Measurements from ENCODE around the gene DCUN1D3. TPM values are rescaled to one million over a fixed set of nuclear protein-coding genes. Genes with fewer than 3 reads are reported as not detected.

Gene DCUN1D3
- total and polyA plus RNA-seq, 2 experiments from 2014 or later, result 8.5 to 13.7 TPM

DNA sequence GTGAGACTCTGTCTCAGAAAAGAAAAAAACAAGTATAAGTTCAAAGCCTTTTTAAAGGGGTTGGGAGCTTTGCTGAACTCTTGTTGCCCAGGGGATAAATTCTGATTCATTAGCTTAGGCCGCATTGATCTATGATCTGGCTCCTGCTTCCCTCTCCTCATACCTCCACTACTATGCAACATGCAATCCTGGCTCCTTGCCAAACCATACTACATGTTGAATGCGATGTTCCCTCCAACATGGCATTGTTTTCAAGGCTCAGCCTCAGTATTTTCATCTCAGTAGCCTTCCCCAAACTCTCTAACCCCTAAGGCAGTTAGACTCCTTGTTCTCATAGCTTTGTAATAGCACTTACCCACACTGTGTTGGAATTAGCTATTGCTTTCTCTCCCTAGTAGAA, 87.6 kb downstream of the DCUN1D3 start:
- H3K4me3 Mint-ChIP-seq, result no peak overlapping the region
- no peak for ATAC-seq
- H2AFZ ChIP-seq, result no peak overlapping the region
- no peak overlapping the region for H3K27ac Mint-ChIP-seq
- no peaks in the 10 kb centered on the region for H3K79me2 ChIP-seq (replicated peaks; ENCODE audit: insufficient read depth)
- peaks cover 4% of the 10 kb centered on the region; the same call in 1 of the 2 replicates for H4K20me1 ChIP-seq (replicated peaks; ENCODE audit: insufficient read depth)
- no peak for DNase-seq (ENCODE audit: low spot score)
- H3K4me1 ChIP-seq (ENCODE audit: insufficient read depth), result peaks cover 3% of the 10 kb centered on the region; the same call in 1 of the 2 replicates
- no peaks in the 10 kb centered on the region for H3K9me3 Mint-ChIP-seq
- H3K4me1 Mint-ChIP-seq, result peaks cover 8% of the 10 kb centered on the region; the same call in 2 of the 3 replicates
- H3K27me3 ChIP-seq (ENCODE audit: insufficient read depth), result no peaks in the 10 kb centered on the region
- H3K36me3 ChIP-seq (ENCODE audit: insufficient read depth), result no peaks in the 10 kb centered on the region
- H3K36me3 Mint-ChIP-seq (ENCODE audit: low read depth), result peaks cover 5% of the 10 kb centered on the region; the same call in 1 of the 3 replicates
- H3K27me3 Mint-ChIP-seq (ENCODE audit: insufficient read depth, low read depth, poor library complexity), result peaks cover 3% of the 10 kb centered on the region
- no peaks in the 10 kb centered on the region for H3F3A ChIP-seq (replicated peaks; ENCODE audit: low read depth)
- TF ChIP-seq STAT1 (IDR thresholded peaks at IDR 0.05; ENCODE audit: unreplicated experiment) (no peak), ZNF114 (CRISPR knock-in tag; IDR thresholded peaks at IDR 0.05) (no peak), JUNB (IDR thresholded peaks at IDR 0.05; ENCODE audit: unreplicated experiment) (no peak), EZH2 (IDR thresholded peaks at IDR 0.05; ENCODE audit: low read depth, unreplicated experiment) (no peak), NANOG (IDR thresholded peaks at IDR 0.05; ENCODE audit: borderline replicate concordance) (no peak), CREB1 (CRISPR knock-in tag; IDR thresholded peaks at IDR 0.05; ENCODE audit: low read depth) (no peak), ZNF331 (CRISPR knock-in tag; IDR thresholded peaks at IDR 0.05; ENCODE audit: low read depth) (no peak), POLR2AphosphoS5 (IDR thresholded peaks at IDR 0.05; ENCODE audit: low read depth) (no peak), EZH2phosphoT487 (IDR thresholded peaks at IDR 0.05; ENCODE audit: unreplicated experiment) (no peak)
- TF ChIP-seq, protein P1, sequence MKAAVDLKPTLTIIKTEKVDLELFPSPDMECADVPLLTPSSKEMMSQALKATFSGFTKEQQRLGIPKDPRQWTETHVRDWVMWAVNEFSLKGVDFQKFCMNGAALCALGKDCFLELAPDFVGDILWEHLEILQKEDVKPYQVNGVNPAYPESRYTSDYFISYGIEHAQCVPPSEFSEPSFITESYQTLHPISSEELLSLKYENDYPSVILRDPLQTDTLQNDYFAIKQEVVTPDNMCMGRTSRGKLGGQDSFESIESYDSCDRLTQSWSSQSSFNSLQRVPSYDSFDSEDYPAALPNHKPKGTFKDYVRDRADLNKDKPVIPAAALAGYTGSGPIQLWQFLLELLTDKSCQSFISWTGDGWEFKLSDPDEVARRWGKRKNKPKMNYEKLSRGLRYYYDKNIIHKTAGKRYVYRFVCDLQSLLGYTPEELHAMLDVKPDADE (IDR thresholded peaks at IDR 0.05), result no peak
- TF ChIP-seq, protein P2, sequence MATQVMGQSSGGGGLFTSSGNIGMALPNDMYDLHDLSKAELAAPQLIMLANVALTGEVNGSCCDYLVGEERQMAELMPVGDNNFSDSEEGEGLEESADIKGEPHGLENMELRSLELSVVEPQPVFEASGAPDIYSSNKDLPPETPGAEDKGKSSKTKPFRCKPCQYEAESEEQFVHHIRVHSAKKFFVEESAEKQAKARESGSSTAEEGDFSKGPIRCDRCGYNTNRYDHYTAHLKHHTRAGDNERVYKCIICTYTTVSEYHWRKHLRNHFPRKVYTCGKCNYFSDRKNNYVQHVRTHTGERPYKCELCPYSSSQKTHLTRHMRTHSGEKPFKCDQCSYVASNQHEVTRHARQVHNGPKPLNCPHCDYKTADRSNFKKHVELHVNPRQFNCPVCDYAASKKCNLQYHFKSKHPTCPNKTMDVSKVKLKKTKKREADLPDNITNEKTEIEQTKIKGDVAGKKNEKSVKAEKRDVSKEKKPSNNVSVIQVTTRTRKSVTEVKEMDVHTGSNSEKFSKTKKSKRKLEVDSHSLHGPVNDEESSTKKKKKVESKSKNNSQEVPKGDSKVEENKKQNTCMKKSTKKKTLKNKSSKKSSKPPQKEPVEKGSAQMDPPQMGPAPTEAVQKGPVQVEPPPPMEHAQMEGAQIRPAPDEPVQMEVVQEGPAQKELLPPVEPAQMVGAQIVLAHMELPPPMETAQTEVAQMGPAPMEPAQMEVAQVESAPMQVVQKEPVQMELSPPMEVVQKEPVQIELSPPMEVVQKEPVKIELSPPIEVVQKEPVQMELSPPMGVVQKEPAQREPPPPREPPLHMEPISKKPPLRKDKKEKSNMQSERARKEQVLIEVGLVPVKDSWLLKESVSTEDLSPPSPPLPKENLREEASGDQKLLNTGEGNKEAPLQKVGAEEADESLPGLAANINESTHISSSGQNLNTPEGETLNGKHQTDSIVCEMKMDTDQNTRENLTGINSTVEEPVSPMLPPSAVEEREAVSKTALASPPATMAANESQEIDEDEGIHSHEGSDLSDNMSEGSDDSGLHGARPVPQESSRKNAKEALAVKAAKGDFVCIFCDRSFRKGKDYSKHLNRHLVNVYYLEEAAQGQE (IDR thresholded peaks at IDR 0.05; ENCODE audit: unreplicated experiment), result no peak
- TF ChIP-seq, protein P3, sequence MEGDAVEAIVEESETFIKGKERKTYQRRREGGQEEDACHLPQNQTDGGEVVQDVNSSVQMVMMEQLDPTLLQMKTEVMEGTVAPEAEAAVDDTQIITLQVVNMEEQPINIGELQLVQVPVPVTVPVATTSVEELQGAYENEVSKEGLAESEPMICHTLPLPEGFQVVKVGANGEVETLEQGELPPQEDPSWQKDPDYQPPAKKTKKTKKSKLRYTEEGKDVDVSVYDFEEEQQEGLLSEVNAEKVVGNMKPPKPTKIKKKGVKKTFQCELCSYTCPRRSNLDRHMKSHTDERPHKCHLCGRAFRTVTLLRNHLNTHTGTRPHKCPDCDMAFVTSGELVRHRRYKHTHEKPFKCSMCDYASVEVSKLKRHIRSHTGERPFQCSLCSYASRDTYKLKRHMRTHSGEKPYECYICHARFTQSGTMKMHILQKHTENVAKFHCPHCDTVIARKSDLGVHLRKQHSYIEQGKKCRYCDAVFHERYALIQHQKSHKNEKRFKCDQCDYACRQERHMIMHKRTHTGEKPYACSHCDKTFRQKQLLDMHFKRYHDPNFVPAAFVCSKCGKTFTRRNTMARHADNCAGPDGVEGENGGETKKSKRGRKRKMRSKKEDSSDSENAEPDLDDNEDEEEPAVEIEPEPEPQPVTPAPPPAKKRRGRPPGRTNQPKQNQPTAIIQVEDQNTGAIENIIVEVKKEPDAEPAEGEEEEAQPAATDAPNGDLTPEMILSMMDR (conservative IDR thresholded peaks at IDR 0.05; ENCODE audit: low read depth in 2 of 2), result no peak
- TF ChIP-seq, protein P4, sequence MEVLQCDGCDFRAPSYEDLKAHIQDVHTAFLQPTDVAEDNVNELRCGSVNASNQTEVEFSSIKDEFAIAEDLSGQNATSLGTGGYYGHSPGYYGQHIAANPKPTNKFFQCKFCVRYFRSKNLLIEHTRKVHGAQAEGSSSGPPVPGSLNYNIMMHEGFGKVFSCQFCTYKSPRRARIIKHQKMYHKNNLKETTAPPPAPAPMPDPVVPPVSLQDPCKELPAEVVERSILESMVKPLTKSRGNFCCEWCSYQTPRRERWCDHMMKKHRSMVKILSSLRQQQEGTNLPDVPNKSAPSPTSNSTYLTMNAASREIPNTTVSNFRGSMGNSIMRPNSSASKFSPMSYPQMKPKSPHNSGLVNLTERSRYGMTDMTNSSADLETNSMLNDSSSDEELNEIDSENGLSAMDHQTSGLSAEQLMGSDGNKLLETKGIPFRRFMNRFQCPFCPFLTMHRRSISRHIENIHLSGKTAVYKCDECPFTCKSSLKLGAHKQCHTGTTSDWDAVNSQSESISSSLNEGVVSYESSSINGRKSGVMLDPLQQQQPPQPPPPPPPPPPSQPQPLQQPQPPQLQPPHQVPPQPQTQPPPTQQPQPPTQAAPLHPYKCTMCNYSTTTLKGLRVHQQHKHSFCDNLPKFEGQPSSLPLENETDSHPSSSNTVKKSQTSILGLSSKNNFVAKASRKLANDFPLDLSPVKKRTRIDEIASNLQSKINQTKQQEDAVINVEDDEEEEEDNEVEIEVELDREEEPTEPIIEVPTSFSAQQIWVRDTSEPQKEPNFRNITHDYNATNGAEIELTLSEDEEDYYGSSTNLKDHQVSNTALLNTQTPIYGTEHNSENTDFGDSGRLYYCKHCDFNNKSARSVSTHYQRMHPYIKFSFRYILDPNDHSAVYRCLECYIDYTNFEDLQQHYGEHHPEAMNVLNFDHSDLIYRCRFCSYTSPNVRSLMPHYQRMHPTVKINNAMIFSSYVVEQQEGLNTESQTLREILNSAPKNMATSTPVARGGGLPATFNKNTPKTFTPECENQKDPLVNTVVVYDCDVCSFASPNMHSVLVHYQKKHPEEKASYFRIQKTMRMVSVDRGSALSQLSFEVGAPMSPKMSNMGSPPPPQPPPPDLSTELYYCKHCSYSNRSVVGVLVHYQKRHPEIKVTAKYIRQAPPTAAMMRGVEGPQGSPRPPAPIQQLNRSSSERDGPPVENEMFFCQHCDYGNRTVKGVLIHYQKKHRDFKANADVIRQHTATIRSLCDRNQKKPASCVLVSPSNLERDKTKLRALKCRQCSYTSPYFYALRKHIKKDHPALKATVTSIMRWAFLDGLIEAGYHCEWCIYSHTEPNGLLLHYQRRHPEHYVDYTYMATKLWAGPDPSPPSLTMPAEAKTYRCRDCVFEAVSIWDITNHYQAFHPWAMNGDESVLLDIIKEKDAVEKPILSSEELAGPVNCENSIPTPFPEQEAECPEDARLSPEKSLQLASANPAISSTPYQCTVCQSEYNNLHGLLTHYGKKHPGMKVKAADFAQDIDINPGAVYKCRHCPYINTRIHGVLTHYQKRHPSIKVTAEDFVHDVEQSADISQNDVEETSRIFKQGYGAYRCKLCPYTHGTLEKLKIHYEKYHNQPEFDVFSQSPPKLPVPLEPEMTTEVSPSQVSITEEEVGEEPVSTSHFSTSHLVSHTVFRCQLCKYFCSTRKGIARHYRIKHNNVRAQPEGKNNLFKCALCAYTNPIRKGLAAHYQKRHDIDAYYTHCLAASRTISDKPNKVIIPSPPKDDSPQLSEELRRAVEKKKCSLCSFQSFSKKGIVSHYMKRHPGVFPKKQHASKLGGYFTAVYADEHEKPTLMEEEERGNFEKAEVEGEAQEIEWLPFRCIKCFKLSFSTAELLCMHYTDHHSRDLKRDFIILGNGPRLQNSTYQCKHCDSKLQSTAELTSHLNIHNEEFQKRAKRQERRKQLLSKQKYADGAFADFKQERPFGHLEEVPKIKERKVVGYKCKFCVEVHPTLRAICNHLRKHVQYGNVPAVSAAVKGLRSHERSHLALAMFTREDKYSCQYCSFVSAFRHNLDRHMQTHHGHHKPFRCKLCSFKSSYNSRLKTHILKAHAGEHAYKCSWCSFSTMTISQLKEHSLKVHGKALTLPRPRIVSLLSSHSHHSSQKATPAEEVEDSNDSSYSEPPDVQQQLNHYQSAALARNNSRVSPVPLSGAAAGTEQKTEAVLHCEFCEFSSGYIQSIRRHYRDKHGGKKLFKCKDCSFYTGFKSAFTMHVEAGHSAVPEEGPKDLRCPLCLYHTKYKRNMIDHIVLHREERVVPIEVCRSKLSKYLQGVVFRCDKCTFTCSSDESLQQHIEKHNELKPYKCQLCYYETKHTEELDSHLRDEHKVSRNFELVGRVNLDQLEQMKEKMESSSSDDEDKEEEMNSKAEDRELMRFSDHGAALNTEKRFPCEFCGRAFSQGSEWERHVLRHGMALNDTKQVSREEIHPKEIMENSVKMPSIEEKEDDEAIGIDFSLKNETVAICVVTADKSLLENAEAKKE (CRISPR knock-in tag; IDR thresholded peaks at IDR 0.05), result no peak
- H3K9me2 ChIP-seq (ENCODE audit: insufficient read depth), result no peaks in the 10 kb centered on the region
- H3K4me3 ChIP-seq, result no peak overlapping the region
- H3K4me2 ChIP-seq, result no peak overlapping the region
- no peak overlapping the region for H3K27ac ChIP-seq (ENCODE audit: low read depth)
